Endothelial cell of umbilical vein (primary cell): ENCODE measurements around the gene CIITA. TPM values are rescaled to one million over a fixed set of nuclear protein-coding genes. Genes with fewer than 3 reads are reported as not detected.

Experiments
- BruUV-seq: library from RNA; stranded (reverse); fragments of 400-500 nt; replicated peaks from 2 replicates; lab custom pipeline; 2021; lab: Mats Ljungman, UMichigan
- CTCF ChIA-PET: fragments of 300-600, 350-600 bp; sonication (Branson Sonifier 250); formaldehyde crosslinking; loops from one replicate; lab custom pipeline; 2021; ENCODE audit warnings: antibody characterized with exemption, inconsistent platforms; lab: Charles Lee
- POLR2A ChIA-PET: fragments of 300-600, 350-600 bp; sonication (Branson Sonifier 250); formaldehyde crosslinking; loops from one replicate; lab custom pipeline; 2021; ENCODE audit warnings: antibody characterized with exemption, inconsistent platforms; lab: Charles Lee
- DNase-seq: peaks from one replicate; pipeline ENCODE4 v3.0.0-alpha.2; 2011; ENCODE audit warnings: low read depth, low spot score
- FAIRE-seq: peaks from 2 replicates; lab custom pipeline; 2011; peaks lifted over from hg19 to GRCh38; lab: Jason Lieb, UNC
- H2AFZ ChIP-seq: 2 replicates; pipeline ENCODE4 v1.6.0; 2012; ENCODE audit warnings: low read depth, low read length, control low read depth, inconsistent platforms
- H3K27ac ChIP-seq: 2 replicates; pipeline ENCODE4 v1.5.1; 2011; ENCODE audit warnings: low read depth, mild to moderate bottlenecking, control low read depth, low read length, moderate library complexity; ENCODE audit not compliant: insufficient read depth
- H3K27me3 ChIP-seq, 2 experiments: 2 replicates each; pipeline versions ENCODE4 v1.6.0 to v1.6.1; 2011; ENCODE audit warnings: low read length in 2 of 2, mixed read lengths in 1 of 2; ENCODE audit not compliant: control insufficient read depth in 2 of 2, insufficient read depth in 2 of 2
- H3K36me3 ChIP-seq, 2 experiments: 2 replicates in 1 of 2; 3 replicates in 1 of 2; pipeline ENCODE4 v1.5.1; 2011; ENCODE audit warnings: low read length in 2 of 2, mild to moderate bottlenecking in 1 of 2, moderate library complexity in 1 of 2; ENCODE audit not compliant: control insufficient read depth in 2 of 2, insufficient read depth in 2 of 2; ENCODE audit errors: extremely low read depth in 1 of 2
- H3K4me1 ChIP-seq: 3 replicates; pipeline ENCODE4 v1.5.1; 2011; ENCODE audit warnings: mild to moderate bottlenecking, low read length; ENCODE audit not compliant: control insufficient read depth, insufficient read depth; ENCODE audit errors: extremely low read depth
- H3K4me2 ChIP-seq: 2 replicates; pipeline ENCODE4 v1.6.1; 2011; ENCODE audit warnings: low read length, control low read depth, mixed read lengths; ENCODE audit not compliant: insufficient read depth
- H3K4me3 ChIP-seq, 3 experiments: fragments of 200-600 bp in 1 of 3; sonication (generic), shearing (Covaris generic) in 1 of 3; replicated peaks in 1 of 3; 2 replicates each; pipeline ENCODE4 v1.5.1; 2011 to 2016; ENCODE audit warnings: control low read depth in 3 of 3, low read length in 3 of 3, mild to moderate bottlenecking in 2 of 3, inconsistent platforms in 1 of 3, low read depth in 1 of 3, moderate library complexity in 1 of 3; ENCODE audit not compliant: insufficient read depth in 1 of 3
- H3K79me2 ChIP-seq: 2 replicates; pipeline ENCODE4 v1.6.0; 2012; ENCODE audit warnings: low read length, inconsistent platforms; ENCODE audit not compliant: control insufficient read depth, insufficient read depth
- H3K9ac ChIP-seq: replicated peaks from 2 replicates; pipeline ENCODE3; 2011; ENCODE audit warnings: low read length, control low read depth; ENCODE audit not compliant: insufficient read depth; ENCODE audit errors: extremely low read depth
- H3K9me1 ChIP-seq: replicated peaks from 3 replicates; pipeline ENCODE4 v1.6.0; 2011; ENCODE audit warnings: mild to moderate bottlenecking, low read length; ENCODE audit not compliant: control insufficient read depth, insufficient read depth; ENCODE audit errors: extremely low read depth
- H3K9me3 ChIP-seq: replicated peaks from 2 replicates; pipeline ENCODE4 v1.5.1; 2012; ENCODE audit warnings: low read length, inconsistent platforms; ENCODE audit not compliant: control insufficient read depth, insufficient read depth
- H4K20me1 ChIP-seq: replicated peaks from 2 replicates; pipeline ENCODE3; 2011; ENCODE audit warnings: mild to moderate bottlenecking, low read length; ENCODE audit not compliant: control insufficient read depth, insufficient read depth; ENCODE audit errors: extremely low read depth
- EZH2 ChIP-seq: IDR thresholded peaks from 2 replicates; pipeline ENCODE4 v1.6.1; 2012; ENCODE audit warnings: borderline replicate concordance, low read depth, mild to moderate bottlenecking, moderate library complexity, low read length, inconsistent platforms; ENCODE audit not compliant: severe bottlenecking
- FOS ChIP-seq: IDR thresholded peaks from 2 replicates; pipeline ENCODE4 v1.6.1; 2011; ENCODE audit warnings: mild to moderate bottlenecking, low read length, moderate library complexity, borderline replicate concordance; ENCODE audit not compliant: insufficient read depth
- GATA2 ChIP-seq: IDR thresholded peaks from 2 replicates; pipeline ENCODE4 v1.7.0; 2011; ENCODE audit warnings: low read depth, mild to moderate bottlenecking, moderate library complexity, mixed read lengths, low read length; ENCODE audit not compliant: insufficient read length, insufficient read depth
- JUN ChIP-seq: IDR thresholded peaks from 2 replicates; pipeline ENCODE4 v1.6.1; 2011; ENCODE audit warnings: borderline replicate concordance, low read depth; ENCODE audit not compliant: insufficient read length, insufficient read depth
- MYC ChIP-seq: IDR thresholded peaks from one replicate; pipeline ENCODE4 v1.6.1; 2011; ENCODE audit warnings: mild to moderate bottlenecking, low read depth, low read length
- POLR2A ChIP-seq: IDR thresholded peaks from 2 replicates; pipeline ENCODE4 v1.6.1; 2012; ENCODE audit warnings: low read depth, mild to moderate bottlenecking, control low read depth, low read length
- POLR2AphosphoS5 ChIP-seq: IDR thresholded peaks from 2 replicates; pipeline ENCODE4 v1.6.1; 2012; ENCODE audit warnings: low read depth, mild to moderate bottlenecking, control low read depth, low read length, moderate library complexity; ENCODE audit not compliant: insufficient read depth
- dilution Hi-C: fragments of 300-500 bp; cut with MboI; formaldehyde crosslinking; loops from one replicate; pipeline ENCODE4 v1.15.0; 2019; ENCODE audit warnings: low sequenced_read_pairs; ENCODE audit not compliant: extremely low pct_ligation_motif_present
- intact Hi-C: fragments of 100-400 bp; cut with micrococcal nuclease; formaldehyde crosslinking; loops from one replicate; pipeline ENCODE4 v1.10.0; 2022
- polyA plus RNA-seq, 4 experiments: library from polyadenylated mRNA; depleted of rRNA in 3 of 4; stranded (reverse) in 3 of 4; unstranded in 1 of 4; fragments of >200 nt; gene quantifications; 2 replicates each; pipeline versions ENCODE4 v1.2.1 to v1.2.3, GENCODE V29; 2011 to 2012; ENCODE audit warnings: missing spikeins in 1 of 4
- total RNA-seq: library from RNA; stranded (reverse); gene quantifications from 2 replicates; pipeline ENCODE4 v1.2.3, GENCODE V29; 2021
- TF ChIP-seq, protein P1 (sequence below), 2 donors: IDR thresholded peaks; 1 replicate in 1 of 2; 2 replicates in 1 of 2; pipeline ENCODE4 v1.5.1; 2011; ENCODE audit warnings: low read length in 2 of 2, mild to moderate bottlenecking in 2 of 2, moderate library complexity in 2 of 2, control low read depth in 1 of 2, inconsistent platforms in 1 of 2, low read depth in 1 of 2; ENCODE audit not compliant: insufficient read depth in 1 of 2; ENCODE audit errors: extremely low read depth in 1 of 2
- TF ChIP-seq, protein P2 (sequence below): IDR thresholded peaks from 2 replicates; pipeline ENCODE4 v1.6.1; 2011; ENCODE audit not compliant: insufficient read depth, insufficient read length

CIITA gene
- total and polyA plus RNA-seq, 2 donors (not counting 3 experiments of a cell fraction or from before 2014, with no cell fraction given), result not detected

DNA sequence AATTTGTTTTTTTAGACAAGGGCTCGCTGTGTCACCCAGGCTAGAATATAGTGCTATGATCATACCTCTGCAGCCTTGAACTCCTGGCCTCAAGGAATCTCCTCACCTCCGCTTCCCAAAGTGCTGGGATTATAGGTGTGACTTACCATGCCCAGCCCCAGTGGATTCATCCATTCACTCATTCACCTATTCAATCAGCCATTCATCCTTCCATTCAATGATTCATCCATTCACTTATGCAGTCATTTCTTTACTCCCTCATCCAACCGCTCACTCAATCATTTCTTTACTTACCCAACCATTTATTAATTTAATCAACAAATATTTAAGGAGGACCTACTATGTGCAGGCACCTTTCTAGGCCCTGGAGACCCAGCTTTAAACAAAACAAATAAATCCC is 39.5 kb downstream of the CIITA start:
- Histone ChIP-seq H3K9ac (no peak overlapping the region), H3K4me1 (no peaks in the 10 kb centered on the region), H3K9me3 (no peaks in the 10 kb centered on the region), H3K79me2 (no peaks in the 10 kb centered on the region), H3K9me1 (no peaks in the 10 kb centered on the region), H3K4me2 (no peak overlapping the region), H3K36me3 (no peaks in the 10 kb centered on the region), H4K20me1 (no peaks in the 10 kb centered on the region), H3K27me3 (no peaks in the 10 kb centered on the region), H3K27ac (no peak overlapping the region), H3K4me3 (no peak overlapping the region), H2AFZ (no peak overlapping the region)
- CTCF ChIA-PET, result interaction anchor here (1.0 to 1.5 kb wide), 3 partner anchors 173 to 401 kb away, joined by 3 to 4 read pairs (median 4); partner anchors contain the start of gene NUBP1
- TF ChIP-seq, protein P1, sequence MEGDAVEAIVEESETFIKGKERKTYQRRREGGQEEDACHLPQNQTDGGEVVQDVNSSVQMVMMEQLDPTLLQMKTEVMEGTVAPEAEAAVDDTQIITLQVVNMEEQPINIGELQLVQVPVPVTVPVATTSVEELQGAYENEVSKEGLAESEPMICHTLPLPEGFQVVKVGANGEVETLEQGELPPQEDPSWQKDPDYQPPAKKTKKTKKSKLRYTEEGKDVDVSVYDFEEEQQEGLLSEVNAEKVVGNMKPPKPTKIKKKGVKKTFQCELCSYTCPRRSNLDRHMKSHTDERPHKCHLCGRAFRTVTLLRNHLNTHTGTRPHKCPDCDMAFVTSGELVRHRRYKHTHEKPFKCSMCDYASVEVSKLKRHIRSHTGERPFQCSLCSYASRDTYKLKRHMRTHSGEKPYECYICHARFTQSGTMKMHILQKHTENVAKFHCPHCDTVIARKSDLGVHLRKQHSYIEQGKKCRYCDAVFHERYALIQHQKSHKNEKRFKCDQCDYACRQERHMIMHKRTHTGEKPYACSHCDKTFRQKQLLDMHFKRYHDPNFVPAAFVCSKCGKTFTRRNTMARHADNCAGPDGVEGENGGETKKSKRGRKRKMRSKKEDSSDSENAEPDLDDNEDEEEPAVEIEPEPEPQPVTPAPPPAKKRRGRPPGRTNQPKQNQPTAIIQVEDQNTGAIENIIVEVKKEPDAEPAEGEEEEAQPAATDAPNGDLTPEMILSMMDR (IDR thresholded peaks at IDR 0.05; ENCODE audit: extremely low read depth in 1 of 2, insufficient read depth in 1 of 2, low read depth in 1 of 2, low read length in 2 of 2), result no peak
- TF ChIP-seq JUN (no peak), POLR2AphosphoS5 (no peak), POLR2A (no peak), FOS (no peak), GATA2 (no peak), EZH2 (no peak), MYC (no peak)
- TF ChIP-seq, protein P2, sequence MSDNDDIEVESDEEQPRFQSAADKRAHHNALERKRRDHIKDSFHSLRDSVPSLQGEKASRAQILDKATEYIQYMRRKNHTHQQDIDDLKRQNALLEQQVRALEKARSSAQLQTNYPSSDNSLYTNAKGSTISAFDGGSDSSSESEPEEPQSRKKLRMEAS, result no peak
- BruUV-seq, result no TSS peak
- POLR2A ChIA-PET, result no interaction called here
- intact Hi-C loops, result loop anchor here (5.0 kb wide), 1 partner anchor 89 kb away; no protein-coding TSS in a partner anchor
- dilution Hi-C loops, result no loop called here
- FAIRE-seq (no peak), DNase-seq (no peak)
